ENCODE data around the gene SZRD1. TPM values are rescaled to one million over a fixed set of nuclear protein-coding genes. Genes with fewer than 3 reads are reported as not detected.

Gene SZRD1
- total RNA-seq, 2 experiments from 2014 or later = 190 to 196 TPM

GRCh38 chr1:16378443-16378842, 11.4 kb downstream of the SZRD1 start:
- peaks cover 45% of the 10 kb centered on the region for H3K4me1 Mint-ChIP-seq
- no peak overlapping the region for H3K4me3 Mint-ChIP-seq
- no peaks in the 10 kb centered on the region for H3K27me3 Mint-ChIP-seq
- DNase-seq = no peak
- no peak overlapping the region for H3K27ac Mint-ChIP-seq
- H3K9me3 Mint-ChIP-seq = peaks cover 1% of the 10 kb centered on the region
- H3K36me3 Mint-ChIP-seq = peaks cover 37% of the 10 kb centered on the region

- Mint-ChIP-seq H3K36me3 (peaks cover 35% of the 10 kb centered on the region), H3K27me3 (no peaks in the 10 kb centered on the region), H3K4me1 (peaks cover 41% of the 10 kb centered on the region), H3K4me3 (no peak overlapping the region), H3K27ac (no peak overlapping the region), H3K9me3 (peaks cover 1% of the 10 kb centered on the region)
- DNase-seq = no peak
These were observed 13.8 kb downstream of the SZRD1 start for GRCh38 chr1:16380868-16381267.

GRCh38 chr1:16383888-16384287, 16.8 kb downstream of the SZRD1 start:
- H3K27ac Mint-ChIP-seq = no peak overlapping the region
- DNase-seq = no peak
- peaks cover 1% of the 10 kb centered on the region for H3K9me3 Mint-ChIP-seq
- H3K4me3 Mint-ChIP-seq = no peak overlapping the region
- H3K4me1 Mint-ChIP-seq = peaks cover 39% of the 10 kb centered on the region
- H3K36me3 Mint-ChIP-seq = peaks cover 33% of the 10 kb centered on the region
- H3K27me3 Mint-ChIP-seq = no peaks in the 10 kb centered on the region

GRCh38 chr1:16385659-16386453, 18.8 kb downstream of the SZRD1 start:
- Mint-ChIP-seq H3K4me1 (peaks cover 44% of the 10 kb centered on the region), H3K27me3 (no peaks in the 10 kb centered on the region), H3K9me3 (peaks cover 1% of the 10 kb centered on the region), H3K4me3 (no peak overlapping the region), H3K27ac (peak overlapping the region; percentile 40), H3K36me3 (peaks cover 31% of the 10 kb centered on the region)
- no peak for DNase-seq

- no peak for DNase-seq
- Mint-ChIP-seq H3K4me3 (peak overlapping the region; percentile 33), H3K27me3 (no peaks in the 10 kb centered on the region), H3K36me3 (peaks cover 33% of the 10 kb centered on the region), H3K4me1 (peaks cover 51% of the 10 kb centered on the region), H3K9me3 (peaks cover 1% of the 10 kb centered on the region), H3K27ac (peak overlapping the region; percentile 40)
These were observed 19.5 kb downstream of the SZRD1 start for GRCh38 chr1:16386454-16387113.

GRCh38 chr1:16387201-16388188, 20.5 kb downstream of the SZRD1 start:
- Mint-ChIP-seq H3K27me3 (no peaks in the 10 kb centered on the region), H3K27ac (peak overlapping the region; percentile 81), H3K4me1 (peaks cover 60% of the 10 kb centered on the region), H3K36me3 (peaks cover 30% of the 10 kb centered on the region), H3K4me3 (peak overlapping the region; percentile 64), H3K9me3 (peaks cover 1% of the 10 kb centered on the region)
- DNase-seq = no peak

- H3K4me3 Mint-ChIP-seq = no peak overlapping the region
- DNase-seq = peak; percentile 16
- peaks cover 26% of the 10 kb centered on the region for H3K36me3 Mint-ChIP-seq
- H3K27me3 Mint-ChIP-seq = no peaks in the 10 kb centered on the region
- H3K9me3 Mint-ChIP-seq = no peaks in the 10 kb centered on the region
- peak overlapping the region; percentile 90 for H3K27ac Mint-ChIP-seq
- H3K4me1 Mint-ChIP-seq = peaks cover 57% of the 10 kb centered on the region
These were observed 24.4 kb downstream of the SZRD1 start for GRCh38 chr1:16391411-16391810.

GRCh38 chr1:16392740-16393569, 25.9 kb downstream of the SZRD1 start:
- Mint-ChIP-seq H3K27ac (peak overlapping the region; percentile 90), H3K36me3 (peaks cover 25% of the 10 kb centered on the region), H3K4me1 (peaks cover 56% of the 10 kb centered on the region), H3K4me3 (no peak overlapping the region), H3K9me3 (no peaks in the 10 kb centered on the region), H3K27me3 (no peaks in the 10 kb centered on the region)
- DNase-seq = no peak

GRCh38 chr1:16393570-16394521, 26.8 kb downstream of the SZRD1 start:
- H3K4me3 Mint-ChIP-seq = no peak overlapping the region
- no peaks in the 10 kb centered on the region for H3K9me3 Mint-ChIP-seq
- no peaks in the 10 kb centered on the region for H3K27me3 Mint-ChIP-seq
- peak overlapping the region; percentile 55 for H3K27ac Mint-ChIP-seq
- DNase-seq = no peak
- peaks cover 56% of the 10 kb centered on the region for H3K4me1 Mint-ChIP-seq
- peaks cover 23% of the 10 kb centered on the region for H3K36me3 Mint-ChIP-seq

- no peaks in the 10 kb centered on the region for H3K27me3 Mint-ChIP-seq
- no peak for DNase-seq
- H3K4me3 Mint-ChIP-seq = no peak overlapping the region
- no peak overlapping the region for H3K27ac Mint-ChIP-seq
- no peaks in the 10 kb centered on the region for H3K9me3 Mint-ChIP-seq
- H3K36me3 Mint-ChIP-seq = peaks cover 28% of the 10 kb centered on the region
- H3K4me1 Mint-ChIP-seq = peaks cover 56% of the 10 kb centered on the region
These were observed 27.9 kb downstream of the SZRD1 start for GRCh38 chr1:16394977-16395376.

GRCh38 chr1:16396591-16396990, 29.5 kb downstream of the SZRD1 start:
- Mint-ChIP-seq H3K9me3 (no peaks in the 10 kb centered on the region), H3K27ac (peak overlapping the region; percentile 86), H3K4me1 (peaks cover 40% of the 10 kb centered on the region), H3K4me3 (no peak overlapping the region), H3K27me3 (no peaks in the 10 kb centered on the region), H3K36me3 (peaks cover 20% of the 10 kb centered on the region)
- DNase-seq = no peak

- Mint-ChIP-seq H3K36me3 (peaks cover 20% of the 10 kb centered on the region), H3K4me1 (peaks cover 36% of the 10 kb centered on the region), H3K27me3 (no peaks in the 10 kb centered on the region), H3K4me3 (no peak overlapping the region), H3K27ac (peak overlapping the region; percentile 86), H3K9me3 (no peaks in the 10 kb centered on the region)
- DNase-seq = no peak
These were observed 30.1 kb downstream of the SZRD1 start for GRCh38 chr1:16397120-16397519.

GRCh38 chr1:16398371-16398953, 31.4 kb downstream of the SZRD1 start:
- H3K36me3 Mint-ChIP-seq = peaks cover 15% of the 10 kb centered on the region
- H3K4me1 Mint-ChIP-seq = peaks cover 22% of the 10 kb centered on the region
- H3K27me3 Mint-ChIP-seq = no peaks in the 10 kb centered on the region
- H3K27ac Mint-ChIP-seq = peak overlapping the region; percentile 62
- no peaks in the 10 kb centered on the region for H3K9me3 Mint-ChIP-seq
- H3K4me3 Mint-ChIP-seq = no peak overlapping the region
- DNase-seq = no peak
